ENCODE data around the gene NAMPT.

Gene NAMPT

GRCh38 chr7:106257752-106258151, 27.0 kb downstream of the NAMPT start:
- Histone ChIP-seq H4K20me1 (ENCODE audit: insufficient read depth, low read length) (no peaks in the 10 kb centered on the region), H3K4me1 (ENCODE audit: insufficient read depth, low read length, severe bottlenecking) (peaks cover 5% of the 10 kb centered on the region), H3K9me3 (ENCODE audit: low read length) (no peaks in the 10 kb centered on the region), H3K27ac (ENCODE audit: low read depth, low read length, poor library complexity, severe bottlenecking) (no peak overlapping the region), H3F3A (ENCODE audit: insufficient read depth, low read length) (no peaks in the 10 kb centered on the region), H3K9ac (ENCODE audit: low read length) (no peak overlapping the region), H3K4me3 (ENCODE audit: low read depth, low read length, poor library complexity, severe bottlenecking) (no peak overlapping the region), H2AFZ (ENCODE audit: low read length) (no peak overlapping the region), H3K36me3 (ENCODE audit: insufficient read depth, low read length) (peaks cover 79% of the 10 kb centered on the region), H3K4me2 (ENCODE audit: low read length) (no peak overlapping the region), H3K9me2 (ENCODE audit: low read depth, low read length) (no peaks in the 10 kb centered on the region), H3K79me2 (ENCODE audit: insufficient read depth, low read length) (no peaks in the 10 kb centered on the region), H3K27me3 (ENCODE audit: insufficient read depth, low read length) (no peaks in the 10 kb centered on the region)
- TF ChIP-seq EZH2 (IDR thresholded peaks at IDR 0.05; ENCODE audit: borderline replicate concordance, low read length) (no peak), CTCF (IDR thresholded peaks at IDR 0.05; ENCODE audit: low read length) (no peak)

- H3K27me3 ChIP-seq (ENCODE audit: insufficient read depth, low read length) = no peaks in the 10 kb centered on the region
- H3K9me3 ChIP-seq (ENCODE audit: low read length) = no peaks in the 10 kb centered on the region
- H3K9ac ChIP-seq (ENCODE audit: low read length) = no peak overlapping the region
- H3K4me2 ChIP-seq (ENCODE audit: low read length) = no peak overlapping the region
- no peak for TF ChIP-seq CTCF (IDR thresholded peaks at IDR 0.05; ENCODE audit: low read length)
- TF ChIP-seq EZH2 (IDR thresholded peaks at IDR 0.05; ENCODE audit: borderline replicate concordance, low read length) = no peak
- peaks cover 5% of the 10 kb centered on the region for H3K4me1 ChIP-seq (ENCODE audit: insufficient read depth, low read length, severe bottlenecking)
- no peaks in the 10 kb centered on the region for H4K20me1 ChIP-seq (ENCODE audit: insufficient read depth, low read length)
- no peaks in the 10 kb centered on the region for H3F3A ChIP-seq (ENCODE audit: insufficient read depth, low read length)
- no peak overlapping the region for H3K27ac ChIP-seq (ENCODE audit: low read depth, low read length, poor library complexity, severe bottlenecking)
- H3K9me2 ChIP-seq (ENCODE audit: low read depth, low read length) = no peaks in the 10 kb centered on the region
- H3K36me3 ChIP-seq (ENCODE audit: insufficient read depth, low read length) = peaks cover 87% of the 10 kb centered on the region
- no peak overlapping the region for H3K4me3 ChIP-seq (ENCODE audit: low read depth, low read length, poor library complexity, severe bottlenecking)
- H3K79me2 ChIP-seq (ENCODE audit: insufficient read depth, low read length) = no peaks in the 10 kb centered on the region
- no peak overlapping the region for H2AFZ ChIP-seq (ENCODE audit: low read length)
These were observed 28.6 kb downstream of the NAMPT start for GRCh38 chr7:106256144-106256543.

GRCh38 chr7:106255246-106255645, 29.5 kb downstream of the NAMPT start:
- H3K4me1 ChIP-seq (ENCODE audit: insufficient read depth, low read length, severe bottlenecking) = peaks cover 5% of the 10 kb centered on the region
- no peaks in the 10 kb centered on the region for H3K9me3 ChIP-seq (ENCODE audit: low read length)
- no peaks in the 10 kb centered on the region for H3K9me2 ChIP-seq (ENCODE audit: low read depth, low read length)
- no peaks in the 10 kb centered on the region for H3F3A ChIP-seq (ENCODE audit: insufficient read depth, low read length)
- H3K27me3 ChIP-seq (ENCODE audit: insufficient read depth, low read length) = no peaks in the 10 kb centered on the region
- H3K4me2 ChIP-seq (ENCODE audit: low read length) = no peak overlapping the region
- TF ChIP-seq EZH2 (IDR thresholded peaks at IDR 0.05; ENCODE audit: borderline replicate concordance, low read length) = no peak
- no peak for TF ChIP-seq CTCF (IDR thresholded peaks at IDR 0.05; ENCODE audit: low read length)
- H4K20me1 ChIP-seq (ENCODE audit: insufficient read depth, low read length) = no peaks in the 10 kb centered on the region
- no peak overlapping the region for H2AFZ ChIP-seq (ENCODE audit: low read length)
- H3K36me3 ChIP-seq (ENCODE audit: insufficient read depth, low read length) = peaks cover 82% of the 10 kb centered on the region
- H3K27ac ChIP-seq (ENCODE audit: low read depth, low read length, poor library complexity, severe bottlenecking) = no peak overlapping the region
- H3K9ac ChIP-seq (ENCODE audit: low read length) = no peak overlapping the region
- H3K79me2 ChIP-seq (ENCODE audit: insufficient read depth, low read length) = no peaks in the 10 kb centered on the region
- H3K4me3 ChIP-seq (ENCODE audit: low read depth, low read length, poor library complexity, severe bottlenecking) = no peak overlapping the region
